Uterus (tissue), 4 donors: ENCODE data around the gene KLK4. TPM values are rescaled to one million over a fixed set of nuclear protein-coding genes. Genes with fewer than 3 reads are reported as not detected.

Experiments
- DNase-seq, 2 donors: peaks; one replicate each; pipeline ENCODE4 v3.0.0-alpha.2; 2019 to 2020
- H3K27ac ChIP-seq, 2 donors: fragments of 200-600 bp; sonication (generic); 1 replicate in 1 of 2; 2 replicates in 1 of 2; pipeline ENCODE4 v1.5.1; 2016 to 2018
- H3K27me3 ChIP-seq, 2 donors: fragments of 200-600 bp; sonication (generic); one replicate each; pipeline ENCODE4 v1.5.1; 2018 to 2019; ENCODE audit warnings: control low read depth in 1 of 2
- H3K36me3 ChIP-seq, 2 donors: fragments of 200-600 bp; sonication (generic); one replicate each; pipeline ENCODE4 v1.5.1; 2019; ENCODE audit warnings: control low read depth in 1 of 2
- H3K4me1 ChIP-seq, 2 donors: fragments of 200-600 bp; sonication (generic); one replicate each; pipeline ENCODE4 v1.5.1; 2018 to 2019; ENCODE audit warnings: control low read depth in 1 of 2
- H3K4me3 ChIP-seq, 2 donors: fragments of 200-600 bp; sonication (generic); 1 replicate in 1 of 2; 2 replicates in 1 of 2; pipeline ENCODE4 v1.5.1; 2018 to 2019; ENCODE audit warnings: mild to moderate bottlenecking in 1 of 2
- H3K9me3 ChIP-seq, 2 donors: fragments of 200-600 bp; sonication (generic); one replicate each; pipeline ENCODE4 v1.5.1; 2019; ENCODE audit warnings: control low read depth in 1 of 2
- CTCF ChIP-seq, 4 experiments: fragments of 200-600 bp in 2 of 4; fragments of 450-650 bp in 2 of 4; sonication (generic) in 2 of 4; IDR thresholded peaks; one replicate each; pipeline ENCODE4 v1.5.1; 2016 to 2019; ENCODE audit warnings: antibody characterized with exemption in 4 of 4, mild to moderate bottlenecking in 2 of 4, moderate library complexity in 1 of 4
- POLR2A ChIP-seq, 2 donors: fragments of 450-650 bp; IDR thresholded peaks; one replicate each; pipeline ENCODE4 v1.6.1; 2016; ENCODE audit warnings: antibody characterized with exemption in 2 of 2, mild to moderate bottlenecking in 1 of 2, moderate library complexity in 1 of 2
- intact Hi-C: fragments of 100-400 bp; cut with DNase I; formaldehyde crosslinking; loops from one replicate; pipeline ENCODE4 v1.15.1; 2023; ENCODE audit warnings: low total_unique reads
- total RNA-seq, 4 donors: library from RNA; depleted of rRNA in 3 of 4; stranded (reverse); fragments of >200 nt in 3 of 4; gene quantifications; one replicate each; pipeline versions ENCODE4 v1.1.0 to v1.2.4, GENCODE V29; 2014 to 2023
- donor health status: DM: yes; HTN: yes; CAD: no.

The KLK4 gene
- total RNA-seq, 4 donors from 2014 or later = 3.4 TPM; not detected in 3

- H3K36me3 ChIP-seq = no peaks in the 10 kb centered on the region
- H3K27ac ChIP-seq = no peak overlapping the region
- DNase-seq = no peak
- no peak overlapping the region for H3K4me3 ChIP-seq
- H3K4me1 ChIP-seq = no peaks in the 10 kb centered on the region
- TF ChIP-seq CTCF (IDR thresholded peaks at IDR 0.05) (no peak), POLR2A (IDR thresholded peaks at IDR 0.05) (no peak)
- H3K27me3 ChIP-seq = no peaks in the 10 kb centered on the region
- H3K9me3 ChIP-seq = no peaks in the 10 kb centered on the region
- intact Hi-C loops = no loop called here
These were observed 35.9 kb upstream of the KLK4 start for GRCh38 chr19:50947123-50947522.

DNA sequence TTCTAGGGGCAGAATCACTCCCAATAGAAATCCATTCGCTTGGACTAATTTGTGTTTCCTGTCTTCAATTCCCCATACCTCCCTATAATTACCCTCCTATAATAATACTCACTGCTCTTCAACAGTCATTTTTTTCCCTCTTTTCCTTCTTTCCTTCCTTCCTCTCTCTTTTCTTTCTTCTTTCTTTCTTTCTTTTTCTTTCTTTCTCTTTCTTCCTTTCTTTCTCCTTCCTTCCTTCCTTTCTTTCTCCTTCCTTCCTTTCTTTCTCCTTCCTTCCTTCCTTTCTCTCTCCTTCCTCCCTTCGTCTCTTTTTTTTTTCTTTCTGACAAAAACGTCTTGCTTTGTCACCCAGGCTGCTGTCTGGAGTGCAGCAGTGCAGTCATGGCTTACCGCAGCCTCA lies 33.6 kb upstream of the KLK4 start:
- Histone ChIP-seq H3K9me3 (no peaks in the 10 kb centered on the region), H3K4me1 (no peaks in the 10 kb centered on the region), H3K4me3 (no peak overlapping the region), H3K36me3 (no peaks in the 10 kb centered on the region), H3K27ac (no peak overlapping the region), H3K27me3 (no peaks in the 10 kb centered on the region)
- no peak for DNase-seq
- TF ChIP-seq POLR2A (IDR thresholded peaks at IDR 0.05) (no peak), CTCF (IDR thresholded peaks at IDR 0.05) (no peak)
- intact Hi-C loops = no loop called here

DNA sequence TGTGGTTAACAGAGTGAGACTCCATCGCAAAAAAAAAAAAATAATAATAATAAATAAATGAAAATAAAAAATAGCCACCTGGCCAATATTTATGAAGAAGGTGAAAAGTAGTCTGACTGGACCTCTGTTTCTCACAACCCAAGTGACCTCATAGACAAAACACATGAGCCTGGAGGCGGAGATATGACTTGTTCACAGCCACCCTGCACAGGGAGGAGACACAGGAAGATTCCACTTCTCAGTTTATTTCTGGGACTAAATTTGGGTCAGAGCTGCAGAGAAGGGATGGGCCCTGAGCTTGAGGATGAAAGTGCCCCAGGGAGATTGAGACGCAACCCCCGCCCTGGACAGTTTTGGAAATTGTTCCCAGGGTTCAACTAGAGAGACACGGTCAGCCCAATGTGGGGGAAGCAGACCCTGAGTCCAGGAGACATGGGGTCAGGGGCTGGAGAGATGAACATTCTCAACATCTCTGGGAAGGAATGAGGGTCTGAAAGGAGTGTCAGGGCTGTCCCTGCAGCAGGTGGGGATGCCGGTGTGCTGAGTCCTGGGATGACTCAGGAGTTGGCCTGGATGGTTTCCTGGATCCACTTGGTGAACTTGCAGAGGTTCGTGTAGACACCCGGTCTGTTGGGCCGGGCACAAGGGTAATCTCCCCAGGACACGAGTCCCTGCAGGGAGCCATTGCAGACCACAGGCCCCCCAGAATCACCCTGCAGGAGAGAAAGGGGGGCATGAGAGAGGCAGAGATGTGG lies 32.1 kb upstream of the KLK4 start:
- Histone ChIP-seq H3K4me1 (no peaks in the 10 kb centered on the region), H3K4me3 (no peak overlapping the region)
- no peak for DNase-seq

DNA sequence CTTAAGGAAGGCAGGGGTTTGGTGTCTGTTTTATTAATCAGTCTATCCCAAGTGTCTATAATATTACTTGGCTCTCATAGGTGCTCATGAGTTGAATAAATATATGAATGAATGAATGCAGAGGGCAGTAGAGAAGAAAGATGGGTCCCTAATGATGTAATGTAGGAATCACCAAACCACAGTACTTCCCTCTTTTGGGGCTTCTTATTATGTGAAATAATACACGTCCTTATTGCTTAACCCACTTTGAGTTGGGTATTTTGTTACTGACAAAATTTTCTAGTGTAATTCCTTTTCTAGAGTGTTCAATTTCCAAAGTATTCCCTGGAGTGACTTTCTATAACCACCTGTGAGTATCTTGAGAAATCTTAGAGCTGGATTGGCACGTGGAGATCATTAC lies 28.4 kb upstream of the KLK4 start:
- no peaks in the 10 kb centered on the region for H3K4me1 ChIP-seq
- no peak for TF ChIP-seq POLR2A (IDR thresholded peaks at IDR 0.05)
- no peak for TF ChIP-seq CTCF (IDR thresholded peaks at IDR 0.05)
- intact Hi-C loops = no loop called here
- no peaks in the 10 kb centered on the region for H3K27me3 ChIP-seq
- no peaks in the 10 kb centered on the region for H3K9me3 ChIP-seq
- no peaks in the 10 kb centered on the region for H3K36me3 ChIP-seq
- H3K27ac ChIP-seq = no peak overlapping the region
- H3K4me3 ChIP-seq = no peak overlapping the region
- DNase-seq = no peak

More for the DNA sequence above, 32.1 kb upstream of the KLK4 start:
- Histone ChIP-seq H3K36me3 (no peaks in the 10 kb centered on the region), H3K9me3 (no peaks in the 10 kb centered on the region), H3K27me3 (no peaks in the 10 kb centered on the region), H3K27ac (no peak overlapping the region)
- intact Hi-C loops = no loop called here
- TF ChIP-seq CTCF (IDR thresholded peaks at IDR 0.05) (no peak), POLR2A (IDR thresholded peaks at IDR 0.05) (no peak)

DNA sequence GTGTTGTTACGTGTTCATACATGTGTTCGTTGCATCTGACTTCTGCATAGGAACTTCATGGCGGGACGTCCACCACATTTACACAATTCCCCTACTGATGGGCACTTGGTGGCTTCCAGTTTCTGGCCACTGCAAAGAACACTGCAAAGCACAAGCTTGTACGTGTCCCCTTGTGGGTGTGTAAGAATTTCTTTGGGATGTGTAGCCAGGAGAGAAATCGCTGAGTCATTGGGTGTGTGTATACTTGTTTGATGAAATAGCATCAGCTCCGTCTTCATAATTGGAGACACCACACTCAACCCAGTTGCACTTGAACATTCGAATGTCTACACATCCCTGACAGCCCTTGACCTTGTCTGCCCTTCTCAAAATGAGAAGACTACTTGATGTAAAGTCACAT lies 22.4 kb upstream of the KLK4 start:
- H3K27me3 ChIP-seq = no peaks in the 10 kb centered on the region
- no peaks in the 10 kb centered on the region for H3K36me3 ChIP-seq
- no peak overlapping the region for H3K27ac ChIP-seq
- TF ChIP-seq POLR2A (IDR thresholded peaks at IDR 0.05) (no peak), CTCF (IDR thresholded peaks at IDR 0.05) (no peak)
- intact Hi-C loops = no loop called here
- no peaks in the 10 kb centered on the region for H3K4me1 ChIP-seq
- no peak overlapping the region for H3K4me3 ChIP-seq
- DNase-seq = no peak
- H3K9me3 ChIP-seq = no peaks in the 10 kb centered on the region
